Measurements from ENCODE around the gene NOP56. TPM values are rescaled to one million over a fixed set of nuclear protein-coding genes. Genes with fewer than 3 reads are reported as not detected.

NOP56 gene
- total and polyA plus RNA-seq, 2 of the 8 experiments (the other 6 are each of a cell fraction or from before 2014, with no cell fraction given): 391 to 677 TPM

- H3K56ac ChIP-seq (replicated peaks; ENCODE audit: insufficient read length, low read depth, low read length): no peak overlapping the region
- FAIRE-seq (no peak), DNase-seq (ENCODE audit: low read depth in 1 of 2, low spot score in 2 of 2) (no peak)
- H3K23me2 ChIP-seq (ENCODE audit: low read depth, low read length): no peaks in the 10 kb centered on the region
- TF ChIP-seq BCL11A (IDR thresholded peaks at IDR 0.05; ENCODE audit: low read depth in 2 of 2, low read length in 2 of 2): no peak
- TF ChIP-seq BRCA1 (IDR thresholded peaks at IDR 0.05; ENCODE audit: low read depth, low read length): no peak
- no peak for TF ChIP-seq CEBPB (IDR thresholded peaks at IDR 0.05; ENCODE audit: low read depth, low read length)
- TF ChIP-seq EGR1 (IDR thresholded peaks at IDR 0.05; ENCODE audit: borderline replicate concordance, low read depth, low read length): no peak
- TF ChIP-seq, protein P1, sequence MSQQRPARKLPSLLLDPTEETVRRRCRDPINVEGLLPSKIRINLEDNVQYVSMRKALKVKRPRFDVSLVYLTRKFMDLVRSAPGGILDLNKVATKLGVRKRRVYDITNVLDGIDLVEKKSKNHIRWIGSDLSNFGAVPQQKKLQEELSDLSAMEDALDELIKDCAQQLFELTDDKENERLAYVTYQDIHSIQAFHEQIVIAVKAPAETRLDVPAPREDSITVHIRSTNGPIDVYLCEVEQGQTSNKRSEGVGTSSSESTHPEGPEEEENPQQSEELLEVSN (IDR thresholded peaks at IDR 0.05): no peak
- TF ChIP-seq SP1 (IDR thresholded peaks at IDR 0.05; ENCODE audit: low read depth, low read length): no peak
- TF ChIP-seq TBP (IDR thresholded peaks at IDR 0.05; ENCODE audit: low read depth, low read length): no peak
- no peak for TF ChIP-seq KDM1A (IDR thresholded peaks at IDR 0.05; ENCODE audit: borderline replicate concordance, low read length)
- no peak for TF ChIP-seq CTBP2 (IDR thresholded peaks at IDR 0.05; ENCODE audit: borderline replicate concordance, insufficient read depth, insufficient read length, low read length)
- TF ChIP-seq POLR2A (IDR thresholded peaks at IDR 0.05; ENCODE audit: control extremely low read depth in 1 of 2, low read depth in 2 of 2, low read length in 2 of 2): no peak
- no peaks in the 10 kb centered on the region for H3K36me3 ChIP-seq (ENCODE audit: control insufficient read depth in 2 of 4, insufficient read depth in 4 of 4, low read length in 3 of 4)
- no peak overlapping the region for H2BK12ac ChIP-seq (ENCODE audit: low read depth, low read length)
- H3K27ac ChIP-seq (ENCODE audit: low read depth, low read length): no peak overlapping the region
- H4K20me1 ChIP-seq (replicated peaks in 1 of 2; ENCODE audit: control insufficient read depth in 1 of 2, insufficient read depth in 2 of 2, low read length in 2 of 2): no peaks in the 10 kb centered on the region
- H3K79me2 ChIP-seq (ENCODE audit: control insufficient read depth in 1 of 2, insufficient read depth in 2 of 2, low read length in 2 of 2): no peaks in the 10 kb centered on the region
- H3K9ac ChIP-seq (replicated peaks in 1 of 4; ENCODE audit: extremely low read depth in 1 of 4, low read depth in 3 of 4, low read length in 3 of 4): no peak overlapping the region
- no peak overlapping the region for H3K4me3 ChIP-seq (ENCODE audit: extremely low read depth in 1 of 4, insufficient read depth in 2 of 4, low read depth in 3 of 4, low read length in 4 of 4)
- no peak overlapping the region for H4K8ac ChIP-seq (ENCODE audit: extremely low read depth, insufficient read depth, low read length)
- ChIA-PET CTCF (ENCODE audit: partially characterized antibody) (interaction anchor here (0.5 to 1.0 kb wide), 2 partner anchors 10 to 149 kb away, joined by 3 read pairs; no protein-coding TSS in a partner anchor), POLR2A (ENCODE audit: partially characterized antibody) (no interaction called here)
- H2AK5ac ChIP-seq (ENCODE audit: low read depth, low read length): no peak overlapping the region
- H3K4me1 ChIP-seq (replicated peaks in 1 of 4; ENCODE audit: control insufficient read depth in 3 of 4, insufficient read depth in 4 of 4, low read length in 3 of 4): no peaks in the 10 kb centered on the region
- H3K14ac ChIP-seq (ENCODE audit: insufficient read length): no peak overlapping the region
- WGBS, 2 experiments (ENCODE audit: extremely low coverage in 1 of 2, insufficient coverage in 1 of 2, insufficient read length in 1 of 2, insufficient replicate concordance in 2 of 2, low coverage in 1 of 2, low lambda C conversion rate in 2 of 2, missing lambda C conversion rate in 1 of 2): 93% methylated on average over 4 of the region's 4 CpGs; no CpG with 5 or more reads in 1 of the 2 experiments
- no peaks in the 10 kb centered on the region for H3K9me3 ChIP-seq (ENCODE audit: insufficient read depth in 2 of 2, low read depth in 1 of 2, low read length in 1 of 2)
- no peak overlapping the region for H2BK120ac ChIP-seq (replicated peaks; ENCODE audit: low read depth, low read length)
- no peak overlapping the region for H3K23ac ChIP-seq (ENCODE audit: insufficient read length)
- H2BK5ac ChIP-seq (ENCODE audit: low read depth, low read length): no peak overlapping the region
- no peak overlapping the region for H2BK20ac ChIP-seq (ENCODE audit: low read length)
- H3K27me3 ChIP-seq (replicated peaks in 1 of 4; ENCODE audit: control insufficient read depth in 3 of 4, extremely low read depth in 1 of 4, insufficient read depth in 3 of 4, low read length in 3 of 4): peaks cover 0 to 4% (median 1%) of the 10 kb centered on the region in 4 experiments; a peak in 3 of 7 replicates
- H2BK15ac ChIP-seq (ENCODE audit: low read length): no peak overlapping the region
- no peaks in the 10 kb centered on the region for H3K79me1 ChIP-seq (ENCODE audit: low read depth, low read length)
- no peak overlapping the region for H2AFZ ChIP-seq (ENCODE audit: low read length)
- no peak overlapping the region for H4K5ac ChIP-seq (ENCODE audit: insufficient read length, low read depth, low read length)
- H3K18ac ChIP-seq (ENCODE audit: extremely low read depth, low read length): no peak overlapping the region
- no peak overlapping the region for H3K4ac ChIP-seq (replicated peaks; ENCODE audit: insufficient read length, low read depth, low read length)
- H3K4me2 ChIP-seq (ENCODE audit: insufficient read depth in 1 of 2, low read depth in 2 of 2, low read length in 2 of 2): no peak overlapping the region
- no peak overlapping the region for H4K91ac ChIP-seq (replicated peaks; ENCODE audit: insufficient read length, low read length)
These were observed 27.6 kb downstream of the NOP56 start for GRCh38 chr20:2680046-2680445.
